M059J (cell line): ENCODE measurements around the gene SLA2. TPM values are rescaled to one million over a fixed set of nuclear protein-coding genes. Genes with fewer than 3 reads are reported as not detected.
"Not testable (repeated sequence)": the region's sequence is repeated elsewhere in the genome, so short reads cannot be mapped to it uniquely, and the experiment has no call there.

ENCODE experiments used
- DNase-seq: peaks from one replicate; pipeline ENCODE4 v3.0.0-alpha.2; 2012; ENCODE audit warnings: low read depth
- total RNA-seq: library from RNA; depleted of rRNA; stranded (reverse); fragments of >200 nt; shearing (Covaris generic); gene quantifications from 2 replicates; pipeline ENCODE4 v1.2.3, GENCODE V29; 2014; rRNA removed

SLA2 gene
- total RNA-seq, 1 experiment from 2014 or later, result 0.02 TPM

- DNase-seq, result peak; percentile 61
These were observed 71.4 kb downstream of the SLA2 start for GRCh38 chr20:36574366-36575135.

GRCh38 chr20:36573798-36574365 lies 72.1 kb downstream of the SLA2 start:
- peak; percentile 34 for DNase-seq

- peak; percentile 82 for DNase-seq
These were observed 72.7 kb downstream of the SLA2 start, which contains the start of gene TGIF2 for GRCh38 chr20:36573103-36573797. TGIF2 (plus strand) TSS chr20:36573597; CDS start chr20:36578775, 5,178 bp downstream.

DNA sequence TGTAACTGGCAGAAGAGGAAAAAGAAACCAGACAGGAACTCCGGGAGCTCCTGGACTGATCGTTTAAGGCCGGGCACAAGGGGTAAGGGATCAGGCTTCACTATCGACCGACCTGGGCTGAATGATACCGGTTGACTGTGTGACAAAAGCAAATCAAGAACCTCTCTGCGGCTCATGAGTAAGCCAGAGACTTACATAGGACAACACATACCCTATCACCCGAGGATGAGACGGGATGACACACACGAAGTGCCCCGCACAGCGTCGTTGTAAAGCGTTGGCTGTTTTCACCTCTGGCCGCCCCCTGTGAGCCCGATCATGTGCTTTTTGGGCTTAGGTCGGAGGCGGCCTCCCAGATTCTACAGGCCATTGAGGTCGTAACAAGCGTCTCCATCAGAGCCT lies 73.3 kb downstream of the SLA2 start:
- DNase-seq, result peak; percentile 32

- no peak for DNase-seq
These were observed 74.2 kb downstream of the SLA2 start for GRCh38 chr20:36571564-36572504.

DNA sequence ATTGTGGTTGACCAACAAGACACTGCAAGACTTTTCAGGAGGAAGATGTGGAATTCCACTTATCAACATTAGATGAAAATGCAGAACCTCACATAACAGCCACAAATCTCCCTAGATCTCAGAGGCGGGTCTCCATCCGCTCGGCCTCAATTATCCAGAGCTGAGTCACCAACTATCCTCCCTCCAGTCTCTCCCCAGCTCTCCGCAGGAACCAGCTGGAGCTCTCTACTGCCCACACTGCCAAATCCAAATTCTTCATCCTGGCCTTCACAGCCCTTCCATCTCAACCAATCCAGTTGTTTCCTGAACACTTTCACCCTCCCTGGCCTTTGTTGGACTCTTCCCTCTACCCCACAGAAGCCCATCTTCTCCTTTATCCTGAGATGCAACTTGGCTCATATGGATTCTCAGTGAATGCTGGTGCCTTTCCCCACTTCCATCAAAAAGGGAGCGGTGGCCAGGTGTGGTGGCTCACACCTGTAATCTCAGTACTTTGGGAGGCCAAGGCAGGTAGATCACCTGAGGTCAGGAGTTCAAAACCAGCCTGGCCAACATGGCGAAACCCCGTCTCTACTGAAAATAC lies 76.1 kb downstream of the SLA2 start:
- DNase-seq, result peak; percentile 78

DNA sequence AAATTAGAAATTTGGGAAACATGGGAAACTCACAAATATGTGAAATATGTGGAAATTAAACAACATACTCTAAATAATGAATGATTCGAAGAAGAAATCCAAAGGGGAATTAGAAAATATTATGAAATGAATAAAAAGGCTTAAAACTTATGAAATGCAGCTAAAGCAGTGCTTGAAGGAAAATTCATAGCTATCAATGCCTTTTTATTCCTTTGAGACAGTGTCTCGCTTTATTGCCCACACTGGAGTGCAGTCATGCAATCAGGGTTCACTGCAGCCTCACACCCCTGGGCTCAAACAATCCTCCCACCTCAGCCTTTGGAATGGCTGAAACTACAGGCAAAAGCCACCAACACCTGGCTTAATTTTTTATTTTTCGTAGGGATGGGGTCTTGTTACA lies 80.5 kb downstream of the SLA2 start:
- DNase-seq, result no peak

- DNase-seq, result not testable (repeated sequence)
These were observed 81.3 kb downstream of the SLA2 start for GRCh38 chr20:36564726-36565121.

GRCh38 chr20:36564078-36564725 lies 81.8 kb downstream of the SLA2 start:
- DNase-seq, result not testable (repeated sequence)

DNA sequence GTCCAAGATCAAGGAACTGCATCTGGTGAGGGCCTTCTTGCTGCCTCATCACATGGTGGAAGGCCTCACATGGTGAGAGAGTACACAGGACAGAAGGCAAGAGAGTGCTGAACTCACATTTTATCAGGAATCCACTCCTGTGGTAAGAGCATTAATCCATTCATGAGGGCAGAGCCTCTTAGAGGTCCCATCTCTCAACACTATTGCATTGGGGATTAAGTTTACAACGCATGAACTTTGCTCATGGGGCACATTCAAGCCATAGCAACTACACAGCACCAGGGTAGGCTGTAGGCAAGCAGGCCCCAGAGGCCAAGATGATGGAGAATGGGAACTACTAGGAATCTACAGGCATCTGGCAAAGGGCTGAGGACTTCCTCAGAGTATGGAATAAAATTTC lies 82.6 kb downstream of the SLA2 start:
- DNase-seq, result no peak

- DNase-seq, result no peak
These were observed 83.3 kb downstream of the SLA2 start for GRCh38 chr20:36562724-36563123.

Other genes with a start within 250 kb of the SLA2 start
- gene MYL9, start 104.7 kb downstream of the SLA2 start, total RNA-seq, result 29.0 and 39.2 TPM in 2 replicates
- 15.4 and 23.9 TPM in 2 replicates for gene TGIF2, start 72.6 kb downstream of the SLA2 start, total RNA-seq
- 331 and 351 TPM in 2 replicates for gene RAB5IF, start 40.4 kb downstream of the SLA2 start, total RNA-seq
- 49.7 and 50.3 TPM in 2 replicates for gene NDRG3, start 99.9 kb upstream of the SLA2 start, total RNA-seq
- gene DSN1, start 127.6 kb upstream of the SLA2 start, total RNA-seq, result 73.1 and 84.9 TPM in 2 replicates
- not detected in 2 replicates for gene TLDC2, start 229.9 kb upstream of the SLA2 start, total RNA-seq